MM.1S (cell line): Measurements from ENCODE around the gene CCDC47.

Source experiments
- DNase-seq: peaks from one replicate; pipeline ENCODE4 v3.0.0-alpha.2; 2015
- H2AFZ ChIP-seq: fragments of 300-600 bp; sonication (generic); 2 replicates; pipeline ENCODE4 v1.6.0; 2016; ENCODE audit warnings: antibody characterized with exemption, low read length
- H3F3A ChIP-seq: fragments of 300-600 bp; sonication (generic); 2 replicates; pipeline ENCODE4 v1.6.1; 2016; ENCODE audit warnings: mild to moderate bottlenecking, antibody characterized with exemption, low read length, moderate library complexity, mixed read lengths; ENCODE audit not compliant: insufficient read depth
- H3K27ac ChIP-seq: fragments of 300-600 bp; sonication (generic); 2 replicates; pipeline ENCODE4 v1.5.1; 2016; ENCODE audit warnings: mild to moderate bottlenecking, low read length
- H3K27me3 ChIP-seq: fragments of 300-600 bp; sonication (generic); replicated peaks from 2 replicates; pipeline ENCODE4 v1.6.0; 2016; ENCODE audit warnings: low read length; ENCODE audit not compliant: insufficient read depth
- H3K36me3 ChIP-seq: fragments of 300-600 bp; sonication (generic); replicated peaks from 2 replicates; pipeline ENCODE4 v1.6.1; 2016; ENCODE audit warnings: mild to moderate bottlenecking, low read length, mixed read lengths; ENCODE audit not compliant: insufficient read depth
- H3K4me1 ChIP-seq: fragments of 300-600 bp; sonication (generic); 2 replicates; pipeline ENCODE4 v1.6.1; 2016; ENCODE audit warnings: low read length, mixed read lengths
- H3K4me2 ChIP-seq: fragments of 300-600 bp; sonication (generic); 2 replicates; pipeline ENCODE4 v1.6.0; 2016; ENCODE audit warnings: low read depth, low read length
- H3K4me3 ChIP-seq: fragments of 300-600 bp; sonication (generic); 2 replicates; pipeline ENCODE4 v1.5.1; 2016; ENCODE audit warnings: low read length, mixed read lengths
- H3K79me2 ChIP-seq: fragments of 300-600 bp; sonication (generic); 2 replicates; pipeline ENCODE4 v1.6.1; 2016; ENCODE audit warnings: mixed run types, low read length, mixed read lengths
- H3K9ac ChIP-seq: fragments of 300-600 bp; sonication (generic); 2 replicates; pipeline ENCODE4 v1.6.1; 2016; ENCODE audit warnings: low read length, mixed read lengths
- H3K9me2 ChIP-seq: fragments of 300-600 bp; sonication (generic); replicated peaks from 2 replicates; pipeline ENCODE4 v1.6.1; 2016; ENCODE audit warnings: mild to moderate bottlenecking, low read length, mixed read lengths; ENCODE audit not compliant: insufficient read depth
- H3K9me3 ChIP-seq: fragments of 300-600 bp; sonication (generic); replicated peaks from 2 replicates; pipeline ENCODE4 v1.6.1; 2016; ENCODE audit warnings: mild to moderate bottlenecking, low read length, mixed read lengths; ENCODE audit not compliant: insufficient read depth
- H4K20me1 ChIP-seq: fragments of 300-600 bp; sonication (generic); 2 replicates; pipeline ENCODE4 v1.6.1; 2016; ENCODE audit warnings: mild to moderate bottlenecking, low read length, moderate library complexity, mixed read lengths; ENCODE audit not compliant: insufficient read depth
- CTCF ChIP-seq: fragments of 300-600 bp; sonication (generic); IDR thresholded peaks from 2 replicates; pipeline ENCODE4 v1.5.1; 2016; ENCODE audit warnings: antibody characterized with exemption, low read length, mixed read lengths
- EZH2 ChIP-seq: fragments of 300-600 bp; sonication (generic); optimal IDR thresholded peaks from 2 replicates; pipeline ENCODE3; 2017; ENCODE audit warnings: low read depth, mild to moderate bottlenecking, antibody characterized with exemption, low read length, mixed read lengths
- EZH2phosphoT487 ChIP-seq: fragments of 300-600 bp; sonication (generic); IDR thresholded peaks from 2 replicates; pipeline ENCODE4 v1.6.1; 2018; ENCODE audit warnings: antibody characterized with exemption, low read length

The CCDC47 gene

DNA sequence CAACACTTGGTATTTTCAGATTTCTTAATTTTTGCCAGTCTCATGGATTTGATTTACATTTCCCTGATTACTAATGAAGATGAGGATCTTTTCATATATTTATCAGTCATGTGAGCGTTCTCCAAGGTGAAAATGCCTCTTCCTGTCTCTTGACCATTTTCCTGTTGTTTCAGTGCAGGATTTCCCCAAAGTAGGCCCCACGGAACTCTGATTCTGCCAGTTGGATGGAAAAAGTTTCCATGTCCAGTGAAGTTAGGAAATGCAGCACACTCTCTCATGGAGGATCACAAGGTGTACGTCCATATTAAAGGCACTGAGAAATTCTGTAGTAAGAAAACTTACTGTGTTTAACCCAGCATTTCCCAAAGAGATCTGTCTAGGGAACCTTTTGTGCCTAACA is 57.0 kb downstream of the CCDC47 start:
- H3K79me2 ChIP-seq: no peaks in the 10 kb centered on the region
- no peak overlapping the region for H3K9ac ChIP-seq
- no peaks in the 10 kb centered on the region for H3K27me3 ChIP-seq
- no peak for DNase-seq
- no peak overlapping the region for H3K4me2 ChIP-seq
- H4K20me1 ChIP-seq: no peaks in the 10 kb centered on the region
- H3K4me3 ChIP-seq: no peak overlapping the region
- no peak for TF ChIP-seq EZH2
- no peak for TF ChIP-seq EZH2phosphoT487
- TF ChIP-seq CTCF: no peak
- no peaks in the 10 kb centered on the region for H3K4me1 ChIP-seq
- no peaks in the 10 kb centered on the region for H3K9me3 ChIP-seq
- H3F3A ChIP-seq: no peaks in the 10 kb centered on the region
- no peak overlapping the region for H2AFZ ChIP-seq
- H3K9me2 ChIP-seq: no peaks in the 10 kb centered on the region
- no peak overlapping the region for H3K27ac ChIP-seq
- H3K36me3 ChIP-seq: no peaks in the 10 kb centered on the region

GRCh38 chr17:63714550-63715277 is 58.7 kb downstream of the CCDC47 start:
- TF ChIP-seq EZH2 (no peak), CTCF (no peak), EZH2phosphoT487 (no peak)
- no peaks in the 10 kb centered on the region for H3F3A ChIP-seq
- H3K27me3 ChIP-seq: no peaks in the 10 kb centered on the region
- H3K4me1 ChIP-seq: no peaks in the 10 kb centered on the region
- no peak overlapping the region for H3K9ac ChIP-seq
- H4K20me1 ChIP-seq: no peaks in the 10 kb centered on the region
- H3K79me2 ChIP-seq: no peaks in the 10 kb centered on the region
- H3K4me3 ChIP-seq: no peak overlapping the region
- H3K27ac ChIP-seq: no peak overlapping the region
- H3K36me3 ChIP-seq: no peaks in the 10 kb centered on the region
- H3K4me2 ChIP-seq: no peak overlapping the region
- H3K9me3 ChIP-seq: no peaks in the 10 kb centered on the region
- H3K9me2 ChIP-seq: no peaks in the 10 kb centered on the region
- DNase-seq: no peak
- no peak overlapping the region for H2AFZ ChIP-seq

GRCh38 chr17:63709110-63709509 is 64.3 kb downstream of the CCDC47 start:
- Histone ChIP-seq H3K36me3 (no peaks in the 10 kb centered on the region), H3K27me3 (no peaks in the 10 kb centered on the region), H3F3A (no peaks in the 10 kb centered on the region), H3K4me3 (no peak overlapping the region), H3K4me2 (no peak overlapping the region), H4K20me1 (no peaks in the 10 kb centered on the region), H3K9me3 (no peaks in the 10 kb centered on the region), H3K4me1 (no peaks in the 10 kb centered on the region), H2AFZ (no peak overlapping the region), H3K9me2 (no peaks in the 10 kb centered on the region), H3K27ac (no peak overlapping the region), H3K9ac (no peak overlapping the region), H3K79me2 (no peaks in the 10 kb centered on the region)
- no peak for TF ChIP-seq EZH2phosphoT487
- no peak for TF ChIP-seq EZH2
- TF ChIP-seq CTCF: no peak
- no peak for DNase-seq
